NCI-H446 treated with DMSO at 0.1 percent for 48 hours (cell line): ENCODE measurements around the gene EYA4.

Experiments
- DNase-seq: peaks from one replicate; lab custom pipeline; 2025; lab: John Stamatoyannopoulos, UW

Gene EYA4

GRCh38 chr6:133404151-133404550 is 163.0 kb downstream of the EYA4 start:
- no peak for DNase-seq

- no peak for DNase-seq
These were observed 163.6 kb downstream of the EYA4 start for GRCh38 chr6:133404728-133405127.

- no peak for DNase-seq
These were observed 166.4 kb downstream of the EYA4 start for GRCh38 chr6:133407320-133408100.

- no peak for DNase-seq
These were observed 167.0 kb downstream of the EYA4 start for GRCh38 chr6:133408132-133408531.

- no peak for DNase-seq
These were observed 167.4 kb downstream of the EYA4 start for GRCh38 chr6:133408543-133408942.

GRCh38 chr6:133410638-133411435 is 169.7 kb downstream of the EYA4 start:
- no peak for DNase-seq

- DNase-seq, result no peak
These were observed 170.6 kb downstream of the EYA4 start for GRCh38 chr6:133411757-133412156.

GRCh38 chr6:133415262-133415661 is 174.1 kb downstream of the EYA4 start:
- DNase-seq, result no peak

GRCh38 chr6:133418108-133418507 is 177.0 kb downstream of the EYA4 start:
- DNase-seq, result no peak

- no peak for DNase-seq
These were observed 182.1 kb downstream of the EYA4 start for GRCh38 chr6:133423242-133423641.

GRCh38 chr6:133424359-133424758 is 183.2 kb downstream of the EYA4 start:
- no peak for DNase-seq

GRCh38 chr6:133426038-133426437 is 184.9 kb downstream of the EYA4 start:
- DNase-seq, result no peak

- DNase-seq, result no peak
These were observed 187.1 kb downstream of the EYA4 start for GRCh38 chr6:133428295-133428694.

GRCh38 chr6:133430530-133430929 is 189.4 kb downstream of the EYA4 start:
- no peak for DNase-seq

GRCh38 chr6:133431031-133431430 is 189.9 kb downstream of the EYA4 start:
- no peak for DNase-seq

GRCh38 chr6:133432021-133432989 is 191.1 kb downstream of the EYA4 start:
- peak; percentile 80 for DNase-seq

- DNase-seq, result no peak
These were observed 194.0 kb downstream of the EYA4 start for GRCh38 chr6:133435065-133435728.

GRCh38 chr6:133436652-133437051 is 195.5 kb downstream of the EYA4 start:
- DNase-seq, result no peak

- DNase-seq, result no peak
These were observed 200.3 kb downstream of the EYA4 start for GRCh38 chr6:133441491-133441890.

- DNase-seq, result no peak
These were observed 205.6 kb downstream of the EYA4 start for GRCh38 chr6:133446789-133447188.

- no peak for DNase-seq
These were observed 206.8 kb downstream of the EYA4 start for GRCh38 chr6:133447924-133448323.

- DNase-seq, result no peak
These were observed 215.3 kb downstream of the EYA4 start for GRCh38 chr6:133456439-133456838.
